Measurements from ENCODE around the gene TRMT1. TPM values are rescaled to one million over a fixed set of nuclear protein-coding genes. Genes with fewer than 3 reads are reported as not detected.
A peak's percentile ranks its signal among the peaks of the same experiment; 100 is the strongest.

The TRMT1 gene
- total and polyA plus RNA-seq, 2 of the 8 experiments (the other 6 are each of a cell fraction or from before 2014, with no cell fraction given), result 77.4 to 99.3 TPM

DNA sequence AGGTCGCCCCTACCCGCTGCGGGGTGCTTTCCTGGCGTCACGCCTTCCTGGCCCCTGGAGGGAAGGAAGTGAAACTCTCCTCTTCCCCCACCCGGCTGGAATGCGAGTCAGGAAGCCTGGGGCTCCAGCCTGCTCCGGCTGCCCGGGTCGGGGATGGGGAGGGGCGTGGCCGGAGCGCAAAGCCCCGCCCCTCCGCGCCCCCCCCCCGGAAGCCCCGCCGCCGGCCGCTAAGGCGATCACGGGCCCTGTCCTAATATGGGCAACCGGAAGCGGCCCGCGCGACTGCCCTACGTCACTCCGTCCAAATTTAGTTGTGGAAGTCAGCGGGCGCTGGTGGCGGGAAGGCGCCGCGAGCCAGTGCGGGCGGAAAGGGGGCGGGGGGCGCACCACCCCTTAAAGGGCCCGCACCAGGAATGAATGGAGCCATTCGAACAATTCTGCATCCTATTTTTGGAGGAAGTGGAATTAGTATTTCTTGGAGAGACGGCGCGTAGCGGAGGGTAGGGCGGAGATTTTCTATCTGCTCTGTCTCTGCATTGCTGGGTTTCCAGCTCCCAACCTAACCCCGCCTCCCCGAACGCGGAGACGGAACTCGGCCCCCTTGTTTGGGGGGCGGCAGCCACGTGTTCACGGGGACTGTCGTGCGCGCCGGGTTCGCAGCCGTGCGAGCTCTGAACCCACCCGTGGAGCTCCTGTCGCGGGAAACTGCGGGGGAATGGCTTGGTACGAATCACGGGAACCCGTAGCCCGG lies 35.2 kb upstream of the TRMT1 start:
- Histone ChIP-seq H4K8ac (ENCODE audit: extremely low read depth, insufficient read depth, low read length) (peak overlapping the region; percentile 95), H3K14ac (ENCODE audit: insufficient read length) (no peak overlapping the region), H3K79me2 (ENCODE audit: control insufficient read depth in 1 of 2, insufficient read depth in 2 of 2, low read length in 2 of 2) (peaks cover 17 to 46% of the 10 kb centered on the region in 2 experiments), H3K4me1 (replicated peaks in 1 of 4; ENCODE audit: control insufficient read depth in 3 of 4, insufficient read depth in 4 of 4, low read length in 3 of 4) (peaks cover 0 to 10% (median 6%) of the 10 kb centered on the region in 4 experiments), H3K27me3 (replicated peaks in 1 of 4; ENCODE audit: control insufficient read depth in 3 of 4, extremely low read depth in 1 of 4, insufficient read depth in 3 of 4, low read length in 3 of 4) (no peaks in the 10 kb centered on the region; a peak in 1 of 7 replicates), H3K4ac (replicated peaks; ENCODE audit: insufficient read length, low read depth, low read length) (peak overlapping the region; percentile 76), H3K4me2 (ENCODE audit: insufficient read depth in 1 of 2, low read depth in 2 of 2, low read length in 2 of 2) (peak overlapping the region; percentile 82 to 91), H2BK15ac (ENCODE audit: low read length) (peak overlapping the region; percentile 81; the same call in 1 of the 2 replicates), H4K20me1 (replicated peaks in 1 of 2; ENCODE audit: control insufficient read depth in 1 of 2, insufficient read depth in 2 of 2, low read length in 2 of 2) (peaks cover 7 to 13% of the 10 kb centered on the region in 2 experiments), H2BK120ac (replicated peaks; ENCODE audit: low read depth, low read length) (no peak overlapping the region), H3K56ac (replicated peaks; ENCODE audit: insufficient read length, low read depth, low read length) (peak overlapping the region; percentile 75), H3K23ac (ENCODE audit: insufficient read length) (no peak overlapping the region), H4K91ac (replicated peaks; ENCODE audit: insufficient read length, low read length) (peak overlapping the region; percentile 98), H3K9ac (replicated peaks in 1 of 4; ENCODE audit: extremely low read depth in 1 of 4, low read depth in 3 of 4, low read length in 3 of 4) (peak overlapping the region; percentile 91 to 97 (median 94)), H2BK12ac (ENCODE audit: low read depth, low read length) (peak overlapping the region; percentile 94), H3K36me3 (ENCODE audit: control insufficient read depth in 2 of 4, insufficient read depth in 4 of 4, low read length in 3 of 4) (peaks cover 0 to 7% (median 2%) of the 10 kb centered on the region in 4 experiments; a peak in 2 of 8 replicates), H3K9me3 (ENCODE audit: insufficient read depth in 2 of 2, low read depth in 1 of 2, low read length in 1 of 2) (no peaks in the 10 kb centered on the region), H3K4me3 (ENCODE audit: extremely low read depth in 1 of 4, insufficient read depth in 2 of 4, low read depth in 3 of 4, low read length in 4 of 4) (peak overlapping the region; percentile 90 to 99 (median 94)), H4K5ac (ENCODE audit: insufficient read length, low read depth, low read length) (peak overlapping the region; percentile 93), H3K23me2 (ENCODE audit: low read depth, low read length) (peaks cover 23% of the 10 kb centered on the region), H3K18ac (ENCODE audit: extremely low read depth, low read length) (peak overlapping the region; percentile 96), H2BK5ac (ENCODE audit: low read depth, low read length) (peak overlapping the region; percentile 99), H2AK5ac (ENCODE audit: low read depth, low read length) (peak overlapping the region; percentile 99), H3K79me1 (ENCODE audit: low read depth, low read length) (peaks cover 8% of the 10 kb centered on the region), H2AFZ (ENCODE audit: low read length) (no peak overlapping the region), H2BK20ac (ENCODE audit: low read length) (no peak overlapping the region), H3K27ac (ENCODE audit: low read depth, low read length) (peak overlapping the region; percentile 97)
- DNase-seq (ENCODE audit: low read depth in 1 of 2, low spot score in 2 of 2) (peak in 1 of 2 experiments; percentile 96), FAIRE-seq (no peak)
- WGBS, 2 experiments (ENCODE audit: extremely low coverage in 1 of 2, insufficient coverage in 1 of 2, insufficient read length in 1 of 2, insufficient replicate concordance in 2 of 2, low coverage in 1 of 2, low lambda C conversion rate in 2 of 2, missing lambda C conversion rate in 1 of 2), result 1% methylated on average over 58 of the region's 71 CpGs; no CpG with 5 or more reads in 1 of the 2 experiments
- ChIA-PET POLR2A (ENCODE audit: partially characterized antibody) (interaction anchor here (0.6 to 9.6 kb wide), 55 partner anchors 9 to 855 kb away, joined by 3 to 530 read pairs (median 5); partner anchors contain the start of genes CALR, LYL1, NACC1 and TRMT1), CTCF (ENCODE audit: partially characterized antibody) (interaction anchor here (0.6 to 2.0 kb wide), 7 partner anchors 12 to 122 kb away, joined by 3 to 9 read pairs (median 6); no protein-coding TSS in a partner anchor)
- TF ChIP-seq, protein P1, sequence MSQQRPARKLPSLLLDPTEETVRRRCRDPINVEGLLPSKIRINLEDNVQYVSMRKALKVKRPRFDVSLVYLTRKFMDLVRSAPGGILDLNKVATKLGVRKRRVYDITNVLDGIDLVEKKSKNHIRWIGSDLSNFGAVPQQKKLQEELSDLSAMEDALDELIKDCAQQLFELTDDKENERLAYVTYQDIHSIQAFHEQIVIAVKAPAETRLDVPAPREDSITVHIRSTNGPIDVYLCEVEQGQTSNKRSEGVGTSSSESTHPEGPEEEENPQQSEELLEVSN (IDR thresholded peaks at IDR 0.05), result peak; percentile 51; the same call in 1 of the 2 replicates
- TF ChIP-seq RAD21 (IDR thresholded peaks at IDR 0.05 in 1 of 2, conservative IDR thresholded peaks at IDR 0.05 in 1 of 2; ENCODE audit: low read depth in 2 of 2, low read length in 2 of 2), result 0 out of 4 replicates have a peak, but pooled peaks of 1 of the 2 experiments have one; percentile 1
- no peak for TF ChIP-seq CHD2 (IDR thresholded peaks at IDR 0.05; ENCODE audit: low read length)
- no peak for TF ChIP-seq CBX8 (IDR thresholded peaks at IDR 0.05; ENCODE audit: borderline replicate concordance, low read depth, low read length)
- TF ChIP-seq TCF12 (IDR thresholded peaks at IDR 0.05; ENCODE audit: low read depth, low read length), result no peak
- TF ChIP-seq EGR1 (IDR thresholded peaks at IDR 0.05; ENCODE audit: borderline replicate concordance, low read depth, low read length), result peak; percentile 76; the same call in 1 of the 2 replicates
- no peak for TF ChIP-seq MAFK (IDR thresholded peaks at IDR 0.05; ENCODE audit: low read depth, low read length)
- TF ChIP-seq SP2 (IDR thresholded peaks at IDR 0.05; ENCODE audit: low read length), result no peak
- no peak for TF ChIP-seq SIX5 (IDR thresholded peaks at IDR 0.05; ENCODE audit: low read depth, low read length)

All from H1 (cell line).